SH-SY5Y (cell line): ENCODE results near the gene DISC1.

Experiments used
- GATA2 ChIP-seq: IDR thresholded peaks from 2 replicates; pipeline ENCODE4 v1.6.1; 2011; ENCODE audit warnings: mild to moderate bottlenecking, low read depth, low read length
- GATA3 ChIP-seq: IDR thresholded peaks from 2 replicates; pipeline ENCODE4 v1.6.1; 2011; ENCODE audit warnings: low read depth, mild to moderate bottlenecking, low read length, moderate library complexity

Gene DISC1

GRCh38 chr1:231936983-231937775 lies 310.6 kb downstream of the DISC1 start:
- peak; percentile 54 for TF ChIP-seq GATA2
- TF ChIP-seq GATA3 = no peak

GRCh38 chr1:231938211-231938610 lies 311.6 kb downstream of the DISC1 start:
- TF ChIP-seq GATA3 = no peak
- no peak for TF ChIP-seq GATA2

GRCh38 chr1:231938711-231939110 lies 312.1 kb downstream of the DISC1 start:
- TF ChIP-seq GATA2 = no peak
- no peak for TF ChIP-seq GATA3

- no peak for TF ChIP-seq GATA3
- no peak for TF ChIP-seq GATA2
Observed at GRCh38 chr1:231939118-231939517, 312.5 kb downstream of the DISC1 start.

- no peak for TF ChIP-seq GATA3
- no peak for TF ChIP-seq GATA2
Observed at GRCh38 chr1:231940116-231940515, 313.5 kb downstream of the DISC1 start.

- TF ChIP-seq GATA3 (no peak), GATA2 (no peak)
Observed at GRCh38 chr1:231940701-231941100, 314.1 kb downstream of the DISC1 start.

- TF ChIP-seq GATA2 (no peak), GATA3 (no peak)
Observed at GRCh38 chr1:231943084-231943483, 316.5 kb downstream of the DISC1 start.

GRCh38 chr1:231949277-231950091 lies 322.9 kb downstream of the DISC1 start:
- TF ChIP-seq GATA3 = no peak
- TF ChIP-seq GATA2 = no peak

- TF ChIP-seq GATA2 (no peak), GATA3 (no peak)
Observed at GRCh38 chr1:231950331-231951128, 323.9 kb downstream of the DISC1 start.

GRCh38 chr1:231951374-231951773 lies 324.8 kb downstream of the DISC1 start:
- TF ChIP-seq GATA2 = no peak
- no peak for TF ChIP-seq GATA3

GRCh38 chr1:231952154-231952553 lies 325.6 kb downstream of the DISC1 start:
- no peak for TF ChIP-seq GATA2
- no peak for TF ChIP-seq GATA3

- TF ChIP-seq GATA3 = no peak
- TF ChIP-seq GATA2 = no peak
Observed at GRCh38 chr1:231953660-231954059, 327.1 kb downstream of the DISC1 start.

- TF ChIP-seq GATA3 = no peak
- TF ChIP-seq GATA2 = no peak
Observed at GRCh38 chr1:231954751-231955150, 328.2 kb downstream of the DISC1 start.

GRCh38 chr1:231957359-231957758 lies 330.8 kb downstream of the DISC1 start:
- TF ChIP-seq GATA2 = no peak

- TF ChIP-seq GATA3 (no peak), GATA2 (no peak)
Observed at GRCh38 chr1:231958448-231958847, 331.9 kb downstream of the DISC1 start.
